Natural killer cell (primary cell): ENCODE results near the gene ANGEL1. TPM values are rescaled to one million over a fixed set of nuclear protein-coding genes. Genes with fewer than 3 reads are reported as not detected.

ENCODE experiments used
- ATAC-seq, 3 donors: fragments of 150-1000 bp in 2 of 3; fragments of 200-7000 bp in 1 of 3; cut with Tn5 transposase; 1 replicate in 1 of 3; 2 replicates in 2 of 3; pipeline ENCODE4 v1.10.0; 2021; ENCODE audit warnings: mild to moderate bottlenecking in 2 of 3, moderate library complexity in 2 of 3
- DNase-seq, 2 donors: peaks; one replicate each; pipeline versions ENCODE4 v3.0.0 to v3.0.0-alpha.2; 2013 to 2021; ENCODE audit warnings: mixed read lengths in 1 of 2
- H3K27ac ChIP-seq: one replicate; pipeline ENCODE4 v1.5.1; 2013; ENCODE audit warnings: mild to moderate bottlenecking, low read length
- H3K27me3 ChIP-seq: one replicate; pipeline ENCODE4 v1.6.1; 2013; ENCODE audit warnings: low read length; ENCODE audit not compliant: control insufficient read depth, insufficient read depth
- H3K36me3 ChIP-seq: one replicate; pipeline ENCODE4 v1.6.1; 2013; ENCODE audit warnings: low read length; ENCODE audit not compliant: control insufficient read depth, insufficient read depth
- H3K4me1 ChIP-seq: one replicate; pipeline ENCODE4 v1.6.1; 2013; ENCODE audit warnings: low read length; ENCODE audit not compliant: control insufficient read depth, insufficient read depth
- H3K4me3 ChIP-seq: one replicate; pipeline ENCODE4 v1.5.1; 2013; ENCODE audit warnings: low read length
- H3K9me3 ChIP-seq: one replicate; pipeline ENCODE4 v1.6.1; 2013; ENCODE audit warnings: low read length; ENCODE audit not compliant: control insufficient read depth, insufficient read depth
- H3K27ac Mint-ChIP-seq, 2 donors: one replicate each; pipeline ENCODE4 v1.8.0; 2022; ENCODE audit warnings: mild to moderate bottlenecking in 2 of 2, mixed read lengths in 2 of 2, moderate library complexity in 1 of 2
- H3K27me3 Mint-ChIP-seq, 2 donors: one replicate each; pipeline ENCODE4 v1.8.0; 2022; ENCODE audit warnings: low read depth in 2 of 2, mixed read lengths in 2 of 2
- H3K36me3 Mint-ChIP-seq: one replicate; pipeline ENCODE4 v1.8.0; 2022; ENCODE audit warnings: mixed read lengths
- H3K4me1 Mint-ChIP-seq, 2 donors: one replicate each; pipeline ENCODE4 v1.8.0; 2022; ENCODE audit warnings: mixed read lengths in 2 of 2
- H3K4me3 Mint-ChIP-seq: one replicate; pipeline ENCODE4 v1.8.0; 2022; ENCODE audit warnings: mild to moderate bottlenecking, moderate library complexity, mixed read lengths
- H3K9me3 Mint-ChIP-seq, 2 donors: one replicate each; pipeline ENCODE4 v1.8.0; 2022; ENCODE audit warnings: mixed read lengths in 2 of 2
- CTCF ChIP-seq: fragments of 200-600 bp; IDR thresholded peaks from one replicate; pipeline ENCODE4 v1.8.0; 2022; ENCODE audit warnings: antibody characterized with exemption
- WGBS: methylation state at CpG from one replicate; pipeline ENCODE4 v1.1.7; 2013; ENCODE audit warnings: missing lambda C conversion rate; ENCODE audit not compliant: insufficient coverage; 5-methylcytosine and 5-hydroxymethylcytosine counted together
- intact Hi-C: fragments of 100-400 bp; cut with micrococcal nuclease; formaldehyde crosslinking; loops from one replicate; pipeline ENCODE4 v1.14.2; 2022
- total RNA-seq, 4 donors: library from RNA; stranded (reverse); fragments of 120-200 nt in 1 of 4; gene quantifications; one replicate each; pipeline versions ENCODE4 v1.2.3 to v1.2.4, GENCODE V29; 2013 to 2022

The ANGEL1 gene
- total RNA-seq, 3 donors from 2014 or later (not counting 1 experiment from before 2014, with no cell fraction given), result 12.2 to 20.2 (median 17.2) TPM

GRCh38 chr14:76829650-76830421 lies 17.2 kb upstream of the ANGEL1 start:
- intact Hi-C loops, result no loop called here
- Histone ChIP-seq H3K9me3 (no peaks in the 10 kb centered on the region), H3K4me1 (no peaks in the 10 kb centered on the region), H3K27me3 (no peaks in the 10 kb centered on the region), H3K27ac (no peak overlapping the region), H3K4me3 (no peak overlapping the region), H3K36me3 (no peaks in the 10 kb centered on the region)
- DNase-seq (no peak), ATAC-seq (no peak)
- 80% methylated on average over 7 of the region's 7 CpGs for WGBS
- peaks cover 10 to 11% of the 10 kb centered on the region in 2 donors for H3K27me3 Mint-ChIP-seq
- no peaks in the 10 kb centered on the region for H3K9me3 Mint-ChIP-seq
- no peak for TF ChIP-seq CTCF
- H3K4me1 Mint-ChIP-seq, result no peaks in the 10 kb centered on the region
- H3K4me3 Mint-ChIP-seq, result no peak overlapping the region
- no peaks in the 10 kb centered on the region for H3K36me3 Mint-ChIP-seq
- H3K27ac Mint-ChIP-seq, result no peak overlapping the region

- no peaks in the 10 kb centered on the region for H3K4me1 Mint-ChIP-seq
- intact Hi-C loops, result no loop called here
- H3K4me1 ChIP-seq, result no peaks in the 10 kb centered on the region
- no peak for ATAC-seq
- H3K36me3 ChIP-seq, result no peaks in the 10 kb centered on the region
- H3K4me3 Mint-ChIP-seq, result no peak overlapping the region
- TF ChIP-seq CTCF, result no peak
- WGBS, result 86% methylated on average over 3 of the region's 3 CpGs
- H3K27ac Mint-ChIP-seq, result no peak overlapping the region
- H3K9me3 Mint-ChIP-seq, result no peaks in the 10 kb centered on the region
- no peaks in the 10 kb centered on the region for H3K36me3 Mint-ChIP-seq
- H3K9me3 ChIP-seq, result no peaks in the 10 kb centered on the region
- no peak for DNase-seq
- H3K4me3 ChIP-seq, result no peak overlapping the region
- H3K27me3 Mint-ChIP-seq, result peaks cover 3 to 10% of the 10 kb centered on the region in 2 donors
- no peaks in the 10 kb centered on the region for H3K27me3 ChIP-seq
- H3K27ac ChIP-seq, result no peak overlapping the region
These were observed 16.3 kb upstream of the ANGEL1 start for GRCh38 chr14:76829013-76829365.

- Histone ChIP-seq H3K36me3 (no peaks in the 10 kb centered on the region), H3K4me3 (no peak overlapping the region), H3K27me3 (no peaks in the 10 kb centered on the region), H3K27ac (no peak overlapping the region), H3K4me1 (no peaks in the 10 kb centered on the region), H3K9me3 (no peaks in the 10 kb centered on the region)
- Mint-ChIP-seq H3K9me3 (no peaks in the 10 kb centered on the region), H3K27ac (no peak overlapping the region), H3K27me3 (peaks cover 0 to 8% of the 10 kb centered on the region in 2 donors), H3K4me1 (no peaks in the 10 kb centered on the region), H3K36me3 (no peaks in the 10 kb centered on the region), H3K4me3 (no peak overlapping the region)
- intact Hi-C loops, result no loop called here
- no peak for ATAC-seq
- DNase-seq, result no peak
- WGBS, result 88% methylated on average over 17 of the region's 17 CpGs
- no peak for TF ChIP-seq CTCF
These were observed 15.8 kb upstream of the ANGEL1 start for GRCh38 chr14:76828339-76829012.
